ENCODE data around the gene DRG1.
A peak's percentile ranks its signal among the peaks of the same experiment; 100 is the strongest.
"Not testable (repeated sequence)": the region's sequence is repeated elsewhere in the genome, so short reads cannot be mapped to it uniquely, and the experiment has no call there.

Gene DRG1

GRCh38 chr22:31442768-31443489 lies 43.5 kb downstream of the DRG1 start:
- DNase-seq (ENCODE audit: low read depth in 2 of 2) = no peak

- DNase-seq (ENCODE audit: low read depth in 2 of 2) = no peak
Observed at GRCh38 chr22:31443516-31443915, 44.1 kb downstream of the DRG1 start.

- DNase-seq (ENCODE audit: low read depth in 2 of 2) = no peak
Observed at GRCh38 chr22:31445642-31446041, 46.2 kb downstream of the DRG1 start.

GRCh38 chr22:31446208-31446607 lies 46.8 kb downstream of the DRG1 start:
- no peak for DNase-seq (ENCODE audit: low read depth in 2 of 2)

- no peak for DNase-seq (ENCODE audit: low read depth in 2 of 2)
Observed at GRCh38 chr22:31446767-31447166, 47.4 kb downstream of the DRG1 start.

GRCh38 chr22:31447337-31447736 lies 47.9 kb downstream of the DRG1 start:
- no peak for DNase-seq (ENCODE audit: low read depth in 2 of 2)

GRCh38 chr22:31448382-31448781 lies 49.0 kb downstream of the DRG1 start:
- no peak for DNase-seq (ENCODE audit: low read depth in 2 of 2)

- no peak for DNase-seq (ENCODE audit: low read depth in 2 of 2)
Observed at GRCh38 chr22:31449506-31449905, 50.1 kb downstream of the DRG1 start.

- peak; percentile 6 to 9 for DNase-seq (ENCODE audit: low read depth in 2 of 2)
Observed at GRCh38 chr22:31451709-31452571, 52.5 kb downstream of the DRG1 start.

- no peak for DNase-seq (ENCODE audit: low read depth in 2 of 2)
Observed at GRCh38 chr22:31461699-31462098, 62.3 kb downstream of the DRG1 start.

GRCh38 chr22:31465307-31465706 lies 65.9 kb downstream of the DRG1 start:
- DNase-seq (ENCODE audit: low read depth in 2 of 2) = no peak

GRCh38 chr22:31474743-31475142 lies 75.3 kb downstream of the DRG1 start:
- DNase-seq (ENCODE audit: low read depth in 2 of 2) = peak; percentile 55 to 66

GRCh38 chr22:31475800-31476199 lies 76.4 kb downstream of the DRG1 start:
- DNase-seq (ENCODE audit: low read depth in 2 of 2) = no peak

- DNase-seq (ENCODE audit: low read depth in 2 of 2) = no peak
Observed at GRCh38 chr22:31477329-31477728, 77.9 kb downstream of the DRG1 start.

- DNase-seq (ENCODE audit: low read depth in 2 of 2) = no peak
Observed at GRCh38 chr22:31481129-31481528, 81.7 kb downstream of the DRG1 start.

GRCh38 chr22:31482470-31482869 lies 83.1 kb downstream of the DRG1 start:
- DNase-seq (ENCODE audit: low read depth in 2 of 2) = not testable (repeated sequence)
